OCI-LY3 (cell line): ENCODE data around the gene ADGRV1.
"Not testable (repeated sequence)": the region's sequence is repeated elsewhere in the genome, so short reads cannot be mapped to it uniquely, and the experiment has no call there.

ENCODE experiments used
- H2AFZ ChIP-seq: fragments of 200-600, 300-600 bp; shearing (Covaris generic); 2 replicates; pipeline ENCODE4 v1.6.0; 2014; ENCODE audit warnings: antibody characterized with exemption, low read depth, low read length
- H3K27ac ChIP-seq: fragments of 200-600, 300-600 bp; sonication (generic); 2 replicates; pipeline ENCODE4 v1.5.1; 2014; ENCODE audit warnings: mild to moderate bottlenecking, low read length, moderate library complexity, mixed read lengths
- H3K27me3 ChIP-seq: fragments of 200-600, 300-600 bp; sonication (generic); 2 replicates; pipeline ENCODE4 v1.6.1; 2014; ENCODE audit warnings: low read depth, low read length, mixed read lengths
- H3K36me3 ChIP-seq: fragments of 200-600, 300-600 bp; sonication (generic); replicated peaks from 2 replicates; pipeline ENCODE3; 2014; ENCODE audit warnings: low read depth, low read length, mixed read lengths
- H3K4me1 ChIP-seq: fragments of 300-600, 200-600 bp; sonication (generic); 2 replicates; pipeline ENCODE4 v1.6.1; 2014; ENCODE audit warnings: low read length, mixed read lengths
- H3K4me2 ChIP-seq: fragments of 200-600, 300-600 bp; sonication (generic); 2 replicates; pipeline ENCODE4 v1.6.1; 2014; ENCODE audit warnings: low read length, mixed read lengths
- H3K4me3 ChIP-seq: fragments of 300-600, 200-600 bp; sonication (generic); 2 replicates; pipeline ENCODE4 v1.5.1; 2014; ENCODE audit warnings: antibody characterized with exemption, mild to moderate bottlenecking, low read length, moderate library complexity
- H3K79me2 ChIP-seq: fragments of 300-600, 200-600 bp; shearing (Covaris generic); 2 replicates; pipeline ENCODE4 v1.6.1; 2014; ENCODE audit warnings: mild to moderate bottlenecking, low read length, mixed read lengths
- H3K9ac ChIP-seq: fragments of 300-600, 200-600 bp; shearing (Covaris generic); 2 replicates; pipeline ENCODE4 v1.6.0; 2014; ENCODE audit warnings: mild to moderate bottlenecking, low read length, moderate library complexity
- H3K9me3 ChIP-seq: fragments of 200-600, 300-600 bp; shearing (Covaris generic); 2 replicates; pipeline ENCODE4 v1.6.1; 2014; ENCODE audit warnings: low read length, mixed read lengths; ENCODE audit not compliant: insufficient read depth
- H4K20me1 ChIP-seq: fragments of 200-600, 300-600 bp; sonication (generic); 2 replicates; pipeline ENCODE4 v1.6.1; 2016; ENCODE audit warnings: low read length, mixed read lengths; ENCODE audit not compliant: insufficient read depth
- EZH2phosphoT487 ChIP-seq: fragments of 200-600 bp; shearing (Covaris generic); IDR thresholded peaks from 2 replicates; pipeline ENCODE4 v1.6.1; 2018; ENCODE audit warnings: antibody characterized with exemption, mixed run types, low read depth
- TF ChIP-seq, protein P1 (sequence below): fragments of 200-600, 300-600 bp; sonication (generic); IDR thresholded peaks from 2 replicates; pipeline ENCODE4 v1.5.1; 2014; ENCODE audit warnings: antibody characterized with exemption, low read length, low read depth

The ADGRV1 gene

GRCh38 chr5:91048073-91048472 lies 489.5 kb downstream of the ADGRV1 start:
- H2AFZ ChIP-seq: no peak overlapping the region
- H3K4me3 ChIP-seq: no peak overlapping the region
- no peaks in the 10 kb centered on the region for H4K20me1 ChIP-seq
- no peak overlapping the region for H3K9ac ChIP-seq
- TF ChIP-seq EZH2phosphoT487: no peak
- TF ChIP-seq, protein P1, sequence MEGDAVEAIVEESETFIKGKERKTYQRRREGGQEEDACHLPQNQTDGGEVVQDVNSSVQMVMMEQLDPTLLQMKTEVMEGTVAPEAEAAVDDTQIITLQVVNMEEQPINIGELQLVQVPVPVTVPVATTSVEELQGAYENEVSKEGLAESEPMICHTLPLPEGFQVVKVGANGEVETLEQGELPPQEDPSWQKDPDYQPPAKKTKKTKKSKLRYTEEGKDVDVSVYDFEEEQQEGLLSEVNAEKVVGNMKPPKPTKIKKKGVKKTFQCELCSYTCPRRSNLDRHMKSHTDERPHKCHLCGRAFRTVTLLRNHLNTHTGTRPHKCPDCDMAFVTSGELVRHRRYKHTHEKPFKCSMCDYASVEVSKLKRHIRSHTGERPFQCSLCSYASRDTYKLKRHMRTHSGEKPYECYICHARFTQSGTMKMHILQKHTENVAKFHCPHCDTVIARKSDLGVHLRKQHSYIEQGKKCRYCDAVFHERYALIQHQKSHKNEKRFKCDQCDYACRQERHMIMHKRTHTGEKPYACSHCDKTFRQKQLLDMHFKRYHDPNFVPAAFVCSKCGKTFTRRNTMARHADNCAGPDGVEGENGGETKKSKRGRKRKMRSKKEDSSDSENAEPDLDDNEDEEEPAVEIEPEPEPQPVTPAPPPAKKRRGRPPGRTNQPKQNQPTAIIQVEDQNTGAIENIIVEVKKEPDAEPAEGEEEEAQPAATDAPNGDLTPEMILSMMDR: no peak
- H3K27ac ChIP-seq: no peak overlapping the region
- H3K79me2 ChIP-seq: no peaks in the 10 kb centered on the region
- no peaks in the 10 kb centered on the region for H3K36me3 ChIP-seq
- no peaks in the 10 kb centered on the region for H3K4me1 ChIP-seq
- no peaks in the 10 kb centered on the region for H3K27me3 ChIP-seq
- no peak overlapping the region for H3K4me2 ChIP-seq
- no peaks in the 10 kb centered on the region for H3K9me3 ChIP-seq

GRCh38 chr5:91049112-91049511 lies 490.5 kb downstream of the ADGRV1 start:
- Histone ChIP-seq H3K79me2 (no peaks in the 10 kb centered on the region), H3K9ac (no peak overlapping the region)

DNA sequence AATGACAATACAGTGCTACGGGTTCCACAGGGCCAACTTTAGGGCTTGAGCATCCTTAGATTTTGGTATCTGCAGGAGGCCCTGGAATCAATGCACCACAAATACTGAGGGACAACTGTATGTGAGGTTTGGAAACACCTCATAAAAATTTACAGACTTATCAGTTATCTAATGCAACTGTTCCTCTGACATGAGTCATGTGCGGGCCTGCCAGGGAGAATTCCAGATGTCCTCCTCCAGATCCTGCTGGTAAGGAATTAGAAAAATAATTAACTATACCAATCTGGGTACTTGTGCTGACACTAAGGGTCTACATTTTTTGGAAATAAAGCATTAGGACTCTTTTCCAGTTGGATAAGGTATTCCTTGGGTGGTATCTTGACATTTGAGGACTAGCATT lies 491.2 kb downstream of the ADGRV1 start:
- TF ChIP-seq EZH2phosphoT487: no peak
- Histone ChIP-seq H4K20me1 (no peaks in the 10 kb centered on the region), H3K4me2 (no peak overlapping the region), H2AFZ (no peak overlapping the region), H3K27ac (no peak overlapping the region), H3K9me3 (no peaks in the 10 kb centered on the region), H3K79me2 (no peaks in the 10 kb centered on the region), H3K9ac (no peak overlapping the region), H3K4me3 (no peak overlapping the region), H3K27me3 (no peaks in the 10 kb centered on the region), H3K4me1 (no peaks in the 10 kb centered on the region), H3K36me3 (no peaks in the 10 kb centered on the region)

More at GRCh38 chr5:91049112-91049511, 490.5 kb downstream of the ADGRV1 start:
- Histone ChIP-seq H3K9me3 (no peaks in the 10 kb centered on the region), H3K36me3 (no peaks in the 10 kb centered on the region), H3K4me1 (no peaks in the 10 kb centered on the region), H3K4me2 (no peak overlapping the region), H4K20me1 (no peaks in the 10 kb centered on the region), H3K27ac (no peak overlapping the region), H3K27me3 (no peaks in the 10 kb centered on the region), H3K4me3 (no peak overlapping the region), H2AFZ (no peak overlapping the region)
- TF ChIP-seq EZH2phosphoT487: no peak
- TF ChIP-seq, protein P1: no peak

DNA sequence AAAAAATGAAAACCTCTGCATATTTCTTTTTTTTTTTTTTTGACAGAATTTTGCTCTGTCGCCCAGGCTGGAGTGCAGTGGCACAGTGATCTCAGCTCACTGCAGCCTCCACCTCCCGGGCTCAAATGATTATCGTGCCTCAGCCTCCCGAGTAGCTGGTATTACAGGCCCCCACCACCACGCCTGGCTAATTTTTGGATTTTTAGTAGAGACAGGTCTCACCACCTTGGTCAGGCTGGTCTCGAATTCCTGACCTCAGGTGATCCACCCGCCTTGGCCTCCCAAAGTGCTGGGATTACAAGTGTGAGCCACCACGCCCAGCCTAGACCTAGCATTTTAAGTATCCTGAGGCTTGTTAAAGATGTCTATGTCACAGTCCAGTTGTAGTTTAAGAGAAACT lies 493.8 kb downstream of the ADGRV1 start:
- not testable (repeated sequence) for H3K4me3 ChIP-seq, H3K27ac ChIP-seq, H3K79me2 ChIP-seq, H2AFZ ChIP-seq, H3K4me1 ChIP-seq, H3K9me3 ChIP-seq, H4K20me1 ChIP-seq, H3K9ac ChIP-seq, H3K36me3 ChIP-seq, H3K27me3 ChIP-seq, H3K4me2 ChIP-seq

- Histone ChIP-seq H3K4me1 (no peaks in the 10 kb centered on the region), H3K36me3 (no peaks in the 10 kb centered on the region), H3K79me2 (no peaks in the 10 kb centered on the region), H3K27me3 (0 out of 2 replicates have a peak, but pooled peaks cover 4% of the 10 kb centered on the region), H3K4me2 (no peak overlapping the region), H3K4me3 (no peak overlapping the region), H3K27ac (no peak overlapping the region), H3K9me3 (no peaks in the 10 kb centered on the region), H4K20me1 (no peaks in the 10 kb centered on the region), H3K9ac (no peak overlapping the region), H2AFZ (no peak overlapping the region)
- TF ChIP-seq EZH2phosphoT487: no peak
- TF ChIP-seq, protein P1: no peak
Observed at GRCh38 chr5:91052977-91053740, 494.6 kb downstream of the ADGRV1 start.
